ENCODE data around the gene MACO1.
"Not testable (repeated sequence)": the region's sequence is repeated elsewhere in the genome, so short reads cannot be mapped to it uniquely, and the experiment has no call there.

The MACO1 gene

GRCh38 chr1:25451908-25452307, 21.2 kb downstream of the MACO1 start:
- DNase-seq (ENCODE audit: low spot score) (no peak), FAIRE-seq (no peak)

GRCh38 chr1:25456502-25456901, 25.8 kb downstream of the MACO1 start:
- DNase-seq (ENCODE audit: low spot score) (no peak), FAIRE-seq (no peak)

GRCh38 chr1:25458541-25459298, 28.0 kb downstream of the MACO1 start:
- no peak for FAIRE-seq
- DNase-seq (ENCODE audit: low spot score) = no peak

- FAIRE-seq = no peak
These were observed 29.3 kb downstream of the MACO1 start for GRCh38 chr1:25460020-25460419.

GRCh38 chr1:25460816-25461215, 30.1 kb downstream of the MACO1 start:
- not testable (repeated sequence) for DNase-seq (ENCODE audit: low spot score); FAIRE-seq

More at GRCh38 chr1:25460020-25460419, 29.3 kb downstream of the MACO1 start:
- no peak for DNase-seq (ENCODE audit: low spot score)

- DNase-seq (ENCODE audit: low spot score) (no peak), FAIRE-seq (no peak)
These were observed 31.2 kb downstream of the MACO1 start for GRCh38 chr1:25461849-25462248.

- FAIRE-seq (no peak), DNase-seq (ENCODE audit: low spot score) (no peak)
These were observed 32.0 kb downstream of the MACO1 start for GRCh38 chr1:25462732-25463131.

- DNase-seq (ENCODE audit: low spot score) (no peak), FAIRE-seq (no peak)
These were observed 36.5 kb downstream of the MACO1 start for GRCh38 chr1:25467193-25467592.

- FAIRE-seq = no peak
- no peak for DNase-seq (ENCODE audit: low spot score)
These were observed 36.9 kb downstream of the MACO1 start for GRCh38 chr1:25467616-25468015.

GRCh38 chr1:25468033-25468432, 37.3 kb downstream of the MACO1 start:
- DNase-seq (ENCODE audit: low spot score) (no peak), FAIRE-seq (no peak)

- DNase-seq (ENCODE audit: low spot score) = no peak
- FAIRE-seq = no peak
These were observed 38.5 kb downstream of the MACO1 start for GRCh38 chr1:25469177-25469576.

- FAIRE-seq (no peak), DNase-seq (ENCODE audit: low spot score) (no peak)
These were observed 41.8 kb downstream of the MACO1 start for GRCh38 chr1:25472471-25472870.

- FAIRE-seq = no peak
- no peak for DNase-seq (ENCODE audit: low spot score)
These were observed 43.0 kb downstream of the MACO1 start for GRCh38 chr1:25473653-25474225.

- FAIRE-seq = no peak
- no peak for DNase-seq (ENCODE audit: low spot score)
These were observed 43.8 kb downstream of the MACO1 start for GRCh38 chr1:25474439-25475047.

GRCh38 chr1:25476186-25477097, 45.7 kb downstream of the MACO1 start:
- FAIRE-seq (no peak), DNase-seq (ENCODE audit: low spot score) (no peak)

- DNase-seq (ENCODE audit: low spot score) = no peak
- no peak for FAIRE-seq
These were observed 46.8 kb downstream of the MACO1 start for GRCh38 chr1:25477448-25478034.

GRCh38 chr1:25478633-25479032, 47.9 kb downstream of the MACO1 start:
- no peak for DNase-seq (ENCODE audit: low spot score)
- no peak for FAIRE-seq

GRCh38 chr1:25481625-25482024, 50.9 kb downstream of the MACO1 start:
- FAIRE-seq (no peak), DNase-seq (ENCODE audit: low spot score) (no peak)

- FAIRE-seq (no peak), DNase-seq (ENCODE audit: low spot score) (no peak)
These were observed 51.5 kb downstream of the MACO1 start for GRCh38 chr1:25482211-25482610.

- no peak for DNase-seq (ENCODE audit: low spot score)
- FAIRE-seq = no peak
These were observed 53.4 kb downstream of the MACO1 start for GRCh38 chr1:25484096-25484495.

- DNase-seq (ENCODE audit: low spot score) = no peak
- no peak for FAIRE-seq
These were observed 53.8 kb downstream of the MACO1 start for GRCh38 chr1:25484533-25484932.

Data from urothelium cell line (cell line).